Measurements from ENCODE around the gene ACOT7. TPM values are rescaled to one million over a fixed set of nuclear protein-coding genes. Genes with fewer than 3 reads are reported as not detected.
A peak's percentile ranks its signal among the peaks of the same experiment; 100 is the strongest.

The ACOT7 gene
- total and polyA plus RNA-seq, 2 experiments from 2014 or later = 167 to 169 TPM

DNA sequence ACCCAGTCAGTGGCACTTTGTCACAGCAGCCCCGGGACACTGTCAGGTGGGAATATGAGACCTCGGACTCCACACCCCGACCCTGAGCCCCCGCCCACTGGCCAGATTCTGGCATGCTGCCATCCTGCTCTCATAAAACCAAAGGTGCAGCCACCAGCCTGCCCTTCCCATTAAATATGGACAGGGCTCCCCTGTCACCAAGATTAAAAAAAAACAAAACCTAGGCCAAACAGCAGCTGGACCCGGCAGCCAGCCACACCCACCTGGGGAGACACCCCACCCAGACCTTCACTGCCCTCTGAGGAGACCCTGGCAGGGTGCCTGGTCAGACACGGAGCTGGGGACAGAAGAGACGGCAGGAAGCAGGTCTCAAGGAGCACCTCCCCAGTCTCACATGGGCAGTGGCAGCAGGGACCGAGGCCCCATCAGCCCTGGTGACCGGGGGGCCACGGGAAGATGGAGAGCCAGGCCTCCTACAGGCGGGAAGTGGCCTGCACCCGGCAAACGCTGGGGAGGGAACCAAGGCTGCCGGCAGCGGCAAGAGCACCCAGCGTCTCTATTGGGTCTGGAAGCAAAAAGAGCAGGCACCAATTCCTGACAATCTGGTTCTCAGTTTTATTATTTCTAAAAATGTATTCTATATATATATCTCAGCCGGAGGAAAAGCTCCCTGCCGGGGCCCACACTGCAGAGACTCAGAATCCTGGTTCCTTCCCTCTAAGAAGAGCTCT is 61.9 kb downstream of the ACOT7 start:
- no peak overlapping the region for H3K27ac Mint-ChIP-seq
- peaks cover 9% of the 10 kb centered on the region for H3K4me1 ChIP-seq (ENCODE audit: insufficient read depth)

DNA sequence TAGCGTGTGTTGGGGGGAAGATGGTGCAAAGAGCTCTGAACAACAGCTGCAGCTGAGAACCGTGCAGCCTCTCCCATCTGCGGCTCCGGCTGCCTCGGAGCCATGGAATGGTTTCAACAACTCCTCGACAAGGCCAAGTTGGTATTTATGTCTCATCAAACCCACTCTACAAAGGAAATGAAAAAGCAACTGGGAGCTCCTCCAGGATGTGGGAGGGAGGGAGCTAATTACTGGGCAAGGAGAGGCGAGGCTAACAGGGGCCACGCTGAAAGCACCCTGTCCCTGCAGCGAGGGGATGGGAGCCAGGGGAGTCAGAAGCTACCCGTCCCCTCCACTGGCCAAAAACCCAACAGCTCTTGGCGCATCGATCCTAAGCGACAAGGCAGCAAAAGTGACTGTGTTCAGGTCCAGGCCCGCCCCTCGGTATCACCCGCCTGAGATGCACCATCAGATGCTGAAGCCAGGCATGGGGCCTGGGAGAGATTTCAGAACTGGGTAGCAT is 63.1 kb downstream of the ACOT7 start:
- H3K36me3 Mint-ChIP-seq (ENCODE audit: low read depth) = peaks cover 24% of the 10 kb centered on the region
- Histone ChIP-seq H3K9me2 (ENCODE audit: insufficient read depth) (no peaks in the 10 kb centered on the region), H3K36me3 (ENCODE audit: insufficient read depth) (no peaks in the 10 kb centered on the region; the same call in 1 of the 2 replicates), H3K79me2 (replicated peaks; ENCODE audit: insufficient read depth) (no peaks in the 10 kb centered on the region; the same call in 1 of the 2 replicates), H3K27me3 (ENCODE audit: insufficient read depth) (no peaks in the 10 kb centered on the region), H3K27ac (ENCODE audit: low read depth) (0 out of 2 replicates have a peak overlapping the region, but pooled peaks have one; percentile 39), H3K4me3 (no peak overlapping the region), H4K20me1 (replicated peaks; ENCODE audit: insufficient read depth) (no peaks in the 10 kb centered on the region; the same call in none of the 2 replicates), H3K4me2 (no peak overlapping the region), H2AFZ (no peak overlapping the region), H3K4me1 (ENCODE audit: insufficient read depth) (peaks cover 3% of the 10 kb centered on the region), H3F3A (replicated peaks; ENCODE audit: low read depth) (0 out of 2 replicates have a peak, but pooled peaks cover 6% of the 10 kb centered on the region)
- TF ChIP-seq JUNB (IDR thresholded peaks at IDR 0.05; ENCODE audit: unreplicated experiment) (no peak), ZNF114 (CRISPR knock-in tag; IDR thresholded peaks at IDR 0.05) (no peak), CREB1 (CRISPR knock-in tag; IDR thresholded peaks at IDR 0.05; ENCODE audit: low read depth) (no peak)
- no peak for DNase-seq (ENCODE audit: low spot score)
- ATAC-seq = no peak
- H3K27ac Mint-ChIP-seq = no peak overlapping the region
- H3K9me3 Mint-ChIP-seq = no peaks in the 10 kb centered on the region
- peaks cover 4% of the 10 kb centered on the region for H3K27me3 Mint-ChIP-seq (ENCODE audit: insufficient read depth, low read depth, poor library complexity)
- H3K4me1 Mint-ChIP-seq = peaks cover 3% of the 10 kb centered on the region
- H3K4me3 Mint-ChIP-seq = no peak overlapping the region

More for the DNA sequence above, 61.9 kb downstream of the ACOT7 start:
- no peaks in the 10 kb centered on the region for H3K27me3 ChIP-seq (ENCODE audit: insufficient read depth)
- peaks cover 11% of the 10 kb centered on the region for H3K4me1 Mint-ChIP-seq
- DNase-seq (ENCODE audit: low spot score) = no peak
- H3K9me2 ChIP-seq (ENCODE audit: insufficient read depth) = no peaks in the 10 kb centered on the region
- peaks cover 4% of the 10 kb centered on the region for H4K20me1 ChIP-seq (replicated peaks; ENCODE audit: insufficient read depth)
- H3K79me2 ChIP-seq (replicated peaks; ENCODE audit: insufficient read depth) = no peaks in the 10 kb centered on the region; the same call in 1 of the 2 replicates
- H3K4me3 Mint-ChIP-seq = no peak overlapping the region
- H2AFZ ChIP-seq = no peak overlapping the region
- H3K27ac ChIP-seq (ENCODE audit: low read depth) = no peak overlapping the region
- TF ChIP-seq, protein P1, sequence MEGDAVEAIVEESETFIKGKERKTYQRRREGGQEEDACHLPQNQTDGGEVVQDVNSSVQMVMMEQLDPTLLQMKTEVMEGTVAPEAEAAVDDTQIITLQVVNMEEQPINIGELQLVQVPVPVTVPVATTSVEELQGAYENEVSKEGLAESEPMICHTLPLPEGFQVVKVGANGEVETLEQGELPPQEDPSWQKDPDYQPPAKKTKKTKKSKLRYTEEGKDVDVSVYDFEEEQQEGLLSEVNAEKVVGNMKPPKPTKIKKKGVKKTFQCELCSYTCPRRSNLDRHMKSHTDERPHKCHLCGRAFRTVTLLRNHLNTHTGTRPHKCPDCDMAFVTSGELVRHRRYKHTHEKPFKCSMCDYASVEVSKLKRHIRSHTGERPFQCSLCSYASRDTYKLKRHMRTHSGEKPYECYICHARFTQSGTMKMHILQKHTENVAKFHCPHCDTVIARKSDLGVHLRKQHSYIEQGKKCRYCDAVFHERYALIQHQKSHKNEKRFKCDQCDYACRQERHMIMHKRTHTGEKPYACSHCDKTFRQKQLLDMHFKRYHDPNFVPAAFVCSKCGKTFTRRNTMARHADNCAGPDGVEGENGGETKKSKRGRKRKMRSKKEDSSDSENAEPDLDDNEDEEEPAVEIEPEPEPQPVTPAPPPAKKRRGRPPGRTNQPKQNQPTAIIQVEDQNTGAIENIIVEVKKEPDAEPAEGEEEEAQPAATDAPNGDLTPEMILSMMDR (conservative IDR thresholded peaks at IDR 0.05; ENCODE audit: low read depth in 2 of 2) = 0 out of 4 replicates have a peak, but pooled peaks have one; percentile 7 to 10
- TF ChIP-seq EZH2phosphoT487 (IDR thresholded peaks at IDR 0.05; ENCODE audit: unreplicated experiment) = no peak
- H3K4me3 ChIP-seq = no peak overlapping the region
- peaks cover 20% of the 10 kb centered on the region for H3K36me3 Mint-ChIP-seq (ENCODE audit: low read depth)
- no peaks in the 10 kb centered on the region for H3K9me3 Mint-ChIP-seq
- no peak; the same call in 2 of the 3 replicates for ATAC-seq
- H3K36me3 ChIP-seq (ENCODE audit: insufficient read depth) = no peaks in the 10 kb centered on the region; the same call in 1 of the 2 replicates
- no peak overlapping the region for H3K4me2 ChIP-seq
- peaks cover 4% of the 10 kb centered on the region for H3K27me3 Mint-ChIP-seq (ENCODE audit: insufficient read depth, low read depth, poor library complexity)
- H3F3A ChIP-seq (replicated peaks; ENCODE audit: low read depth) = 0 out of 2 replicates have a peak, but pooled peaks cover 9% of the 10 kb centered on the region

DNA sequence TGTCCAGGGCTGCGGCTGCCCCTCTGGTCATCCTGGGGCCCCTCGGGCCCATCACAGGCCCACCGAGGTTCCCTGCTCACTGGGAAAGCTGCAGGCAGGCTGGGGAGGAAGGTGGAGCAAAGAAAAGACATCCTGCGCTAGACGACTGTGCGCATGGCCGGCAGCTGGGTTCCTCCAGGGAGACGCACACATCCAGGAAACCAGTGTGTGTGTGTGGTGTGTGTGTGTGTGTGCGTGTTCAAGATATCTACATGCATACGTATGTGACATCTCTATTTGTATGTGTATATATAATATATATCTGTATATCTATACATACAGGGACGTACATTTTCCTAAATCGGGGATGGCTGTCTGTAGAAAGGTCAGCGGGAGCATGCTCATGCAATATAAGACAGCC is 63.7 kb downstream of the ACOT7 start:
- no peaks in the 10 kb centered on the region for H3K9me3 Mint-ChIP-seq
- no peak overlapping the region for H3K4me3 ChIP-seq
- ATAC-seq = no peak
- TF ChIP-seq NANOG (IDR thresholded peaks at IDR 0.05; ENCODE audit: borderline replicate concordance) (no peak), ZNF114 (CRISPR knock-in tag; IDR thresholded peaks at IDR 0.05) (no peak), ZNF331 (CRISPR knock-in tag; IDR thresholded peaks at IDR 0.05; ENCODE audit: low read depth) (no peak)

More for the DNA sequence above, 63.7 kb downstream of the ACOT7 start:
- H3K27me3 ChIP-seq (ENCODE audit: insufficient read depth) = no peaks in the 10 kb centered on the region
- H3K4me1 ChIP-seq (ENCODE audit: insufficient read depth) = no peaks in the 10 kb centered on the region
- no peak for DNase-seq (ENCODE audit: low spot score)
- H3K36me3 ChIP-seq (ENCODE audit: insufficient read depth) = no peaks in the 10 kb centered on the region; the same call in 1 of the 2 replicates
- Mint-ChIP-seq H3K4me3 (no peak overlapping the region), H3K4me1 (no peaks in the 10 kb centered on the region), H3K27ac (no peak overlapping the region), H3K36me3 (ENCODE audit: low read depth) (peaks cover 25% of the 10 kb centered on the region), H3K27me3 (ENCODE audit: insufficient read depth, low read depth, poor library complexity) (peaks cover 4% of the 10 kb centered on the region)
- H3K27ac ChIP-seq (ENCODE audit: low read depth) = 0 out of 2 replicates have a peak overlapping the region, but pooled peaks have one; percentile 39
- H3K9me2 ChIP-seq (ENCODE audit: insufficient read depth) = no peaks in the 10 kb centered on the region
- no peaks in the 10 kb centered on the region; the same call in none of the 2 replicates for H4K20me1 ChIP-seq (replicated peaks; ENCODE audit: insufficient read depth)
- no peaks in the 10 kb centered on the region; the same call in 1 of the 2 replicates for H3K79me2 ChIP-seq (replicated peaks; ENCODE audit: insufficient read depth)
- H3K4me2 ChIP-seq = no peak overlapping the region
- H2AFZ ChIP-seq = no peak overlapping the region
- H3F3A ChIP-seq (replicated peaks; ENCODE audit: low read depth) = 0 out of 2 replicates have a peak, but pooled peaks cover 6% of the 10 kb centered on the region

Measured in GM23338 (cell line).